Muscle layer of colon (tissue), 2 donors: ENCODE measurements around the gene MC1R.

Experiments
- H3K27ac ChIP-seq: one replicate; pipeline ENCODE4 v1.7.0; 2013; ENCODE audit warnings: low read depth, mild to moderate bottlenecking, low read length, moderate library complexity
- H3K27me3 ChIP-seq, 2 donors: one replicate each; pipeline ENCODE4 v1.7.0; 2013; ENCODE audit warnings: low read length in 2 of 2, mild to moderate bottlenecking in 2 of 2; ENCODE audit not compliant: insufficient read depth in 2 of 2, control insufficient read depth in 1 of 2
- H3K36me3 ChIP-seq: one replicate; pipeline ENCODE4 v1.7.0; 2013; ENCODE audit warnings: mild to moderate bottlenecking, low read length; ENCODE audit not compliant: insufficient read depth
- H3K4me1 ChIP-seq: one replicate; pipeline ENCODE4 v1.7.0; 2013; ENCODE audit warnings: mild to moderate bottlenecking, low read length; ENCODE audit not compliant: insufficient read depth
- H3K4me3 ChIP-seq, 2 donors: one replicate each; pipeline ENCODE4 v1.7.0; 2013; ENCODE audit warnings: low read length in 2 of 2, low read depth in 1 of 2, mild to moderate bottlenecking in 1 of 2, moderate library complexity in 1 of 2
- H3K9ac ChIP-seq: one replicate; pipeline ENCODE4 v1.7.0; 2013; ENCODE audit warnings: low read length
- H3K9me3 ChIP-seq: one replicate; pipeline ENCODE4 v1.7.0; 2013; ENCODE audit warnings: mild to moderate bottlenecking, low read length
- donor health status: abdominal sarcoma.
- donor health status: Adenocarcinoma of cecum.

The MC1R gene

DNA sequence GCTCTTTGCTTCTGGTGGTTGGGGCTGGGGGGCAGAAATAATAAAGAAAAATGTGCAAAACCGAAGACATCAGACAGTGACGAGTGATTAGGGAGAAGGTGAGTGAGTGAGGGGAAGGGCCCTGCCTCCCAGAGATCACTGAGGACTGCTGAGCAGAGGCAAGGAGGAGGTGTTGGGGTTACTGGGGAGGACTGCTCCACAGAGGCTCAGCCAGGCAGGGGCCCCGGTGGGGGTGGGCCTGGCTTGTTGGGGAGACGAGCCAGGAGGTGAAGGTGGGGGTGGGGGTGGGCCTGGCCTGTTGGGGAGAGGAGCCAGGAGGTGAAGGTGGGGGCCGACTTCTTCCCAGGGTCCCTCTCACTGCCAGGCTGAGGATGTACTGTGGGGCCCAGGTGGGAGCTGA lies 27.9 kb downstream of the MC1R start:
- Histone ChIP-seq H3K9ac (no peak overlapping the region), H3K27me3 (no peaks in the 10 kb centered on the region), H3K36me3 (no peaks in the 10 kb centered on the region), H3K9me3 (no peaks in the 10 kb centered on the region), H3K4me1 (peaks cover 5% of the 10 kb centered on the region), H3K27ac (no peak overlapping the region), H3K4me3 (no peak overlapping the region)

DNA sequence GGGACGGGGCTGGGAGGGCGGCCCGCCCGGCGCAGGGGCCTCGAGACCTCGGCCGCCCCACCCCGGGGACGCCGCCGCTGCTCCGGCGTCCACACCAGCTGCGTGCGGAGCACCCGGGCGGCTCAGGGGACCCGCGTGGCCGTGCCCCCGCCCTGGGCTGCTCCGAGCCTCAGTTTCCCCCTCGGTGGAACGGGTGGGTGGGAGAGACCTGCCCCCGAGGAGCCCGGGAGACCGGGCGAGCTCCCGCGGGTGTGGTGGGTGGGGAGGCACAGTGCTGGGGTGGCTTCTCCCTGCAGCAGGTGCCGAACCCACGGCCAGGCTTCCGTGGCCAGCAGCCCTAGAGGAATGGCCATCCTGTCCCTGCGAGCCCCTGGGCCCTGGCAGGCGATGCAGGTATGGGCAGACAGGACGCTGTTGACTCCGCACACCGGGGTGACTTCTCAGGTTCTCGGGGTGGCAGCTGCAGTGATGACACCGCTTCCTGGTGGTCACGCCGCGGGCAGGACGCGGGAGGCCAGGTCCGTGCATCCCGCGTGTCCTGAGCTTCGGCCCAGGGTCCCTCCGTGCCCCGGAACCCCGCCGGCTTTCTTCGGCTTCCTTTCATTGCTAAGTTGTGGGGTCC lies 30.6 kb downstream of the MC1R start:
- Histone ChIP-seq H3K4me3 (peak overlapping the region; percentile 45 to 53), H3K9me3 (no peaks in the 10 kb centered on the region), H3K36me3 (no peaks in the 10 kb centered on the region), H3K27ac (peak overlapping the region; percentile 14), H3K4me1 (peaks cover 5% of the 10 kb centered on the region), H3K9ac (peak overlapping the region; percentile 57), H3K27me3 (no peaks in the 10 kb centered on the region)

DNA sequence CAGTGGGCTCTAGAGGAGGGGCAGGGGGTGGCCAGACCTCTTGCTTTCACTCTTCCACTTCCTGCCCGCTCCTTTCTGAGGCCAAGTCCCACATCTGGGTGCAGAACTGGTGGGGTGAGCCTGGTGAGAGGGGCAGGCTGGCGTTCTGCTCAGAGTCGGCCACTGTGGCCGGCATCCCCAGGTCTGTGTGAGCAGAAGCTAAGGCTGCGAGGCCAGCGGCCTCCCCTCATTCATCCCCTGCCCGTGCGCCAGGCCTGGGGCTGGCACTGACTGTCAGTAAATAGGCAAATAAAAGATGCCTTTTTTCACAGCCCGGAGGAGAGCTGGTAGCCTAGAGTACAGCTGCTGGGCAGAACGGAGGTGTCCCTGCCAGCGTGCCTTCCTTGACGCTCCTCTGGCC lies 31.1 kb downstream of the MC1R start:
- H3K27ac ChIP-seq, result no peak overlapping the region

DNA sequence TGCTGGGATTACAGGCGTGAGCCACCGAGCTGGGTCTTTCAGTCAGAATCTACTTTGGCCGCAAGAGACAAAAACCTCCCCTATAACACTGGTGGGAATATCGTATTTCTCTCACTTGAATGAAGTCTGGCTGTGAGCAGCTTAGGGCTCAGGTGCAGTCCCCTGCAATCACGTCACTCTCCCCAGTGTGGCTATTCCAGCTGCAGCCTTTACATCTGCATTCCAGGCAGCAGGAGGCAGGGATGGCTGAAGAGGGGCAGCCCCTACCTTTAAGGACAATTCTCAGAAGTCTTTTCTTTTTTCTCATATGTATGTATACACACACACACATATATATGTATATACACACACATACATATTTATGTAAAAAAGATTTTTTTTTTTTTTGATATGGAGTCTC lies 32.8 kb downstream of the MC1R start:
- H3K4me3 ChIP-seq, result no peak overlapping the region
- no peaks in the 10 kb centered on the region for H3K9me3 ChIP-seq
- no peaks in the 10 kb centered on the region for H3K36me3 ChIP-seq
- H3K27me3 ChIP-seq, result no peaks in the 10 kb centered on the region
- H3K27ac ChIP-seq, result no peak overlapping the region
- no peak overlapping the region for H3K9ac ChIP-seq
- peaks cover 5% of the 10 kb centered on the region for H3K4me1 ChIP-seq

More for the DNA sequence above, 31.1 kb downstream of the MC1R start:
- Histone ChIP-seq H3K36me3 (no peaks in the 10 kb centered on the region), H3K9ac (no peak overlapping the region), H3K9me3 (no peaks in the 10 kb centered on the region), H3K27me3 (no peaks in the 10 kb centered on the region), H3K4me3 (peak overlapping the region in 1 of 2 donors; percentile 53), H3K4me1 (peaks cover 5% of the 10 kb centered on the region)

DNA sequence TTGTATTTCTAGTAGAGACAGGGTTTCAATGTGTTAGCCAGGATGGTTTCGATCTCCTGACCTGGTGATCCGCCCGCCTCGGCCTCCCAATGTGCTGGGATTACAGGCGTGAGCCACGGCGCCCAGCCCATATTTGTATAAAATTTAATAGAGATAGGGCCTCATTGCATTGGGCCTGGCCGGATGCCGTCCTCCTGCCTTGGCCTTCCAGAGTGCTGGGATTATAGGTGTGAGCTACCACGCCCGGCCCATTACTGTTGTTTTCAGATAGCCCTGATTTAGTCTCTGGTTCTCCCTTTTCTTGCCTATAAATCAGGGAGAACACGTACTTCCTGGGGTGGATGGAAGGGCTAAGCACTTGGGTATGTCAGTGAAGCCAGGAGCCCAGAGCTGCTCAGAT lies 33.4 kb downstream of the MC1R start:
- no peak overlapping the region for H3K9ac ChIP-seq
- H3K9me3 ChIP-seq, result no peaks in the 10 kb centered on the region
- H3K4me3 ChIP-seq, result no peak overlapping the region
- no peak overlapping the region for H3K27ac ChIP-seq
- H3K27me3 ChIP-seq, result no peaks in the 10 kb centered on the region
- no peaks in the 10 kb centered on the region for H3K36me3 ChIP-seq
- peaks cover 5% of the 10 kb centered on the region for H3K4me1 ChIP-seq

DNA sequence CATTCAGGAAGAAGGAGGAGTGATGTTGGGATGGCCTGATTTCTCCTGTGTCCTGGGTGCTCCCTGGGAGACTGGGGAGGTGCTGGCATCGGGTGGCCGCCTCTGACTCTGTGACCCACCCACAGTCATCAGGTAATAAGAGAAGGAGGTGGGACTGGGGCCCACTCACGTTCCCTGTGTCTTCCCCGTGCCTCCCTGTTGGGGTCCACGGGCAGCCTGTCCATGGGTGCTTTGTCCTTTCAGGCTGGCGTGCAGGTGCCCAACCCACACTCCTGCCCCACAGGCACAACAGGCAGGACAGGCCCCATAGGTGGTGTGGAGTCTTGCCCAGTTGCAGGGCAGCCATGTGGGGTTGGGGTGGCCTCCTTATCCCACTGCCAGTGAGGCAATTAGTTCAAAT lies 33.9 kb downstream of the MC1R start:
- no peak overlapping the region for H3K9ac ChIP-seq
- no peaks in the 10 kb centered on the region for H3K9me3 ChIP-seq
- no peak overlapping the region for H3K27ac ChIP-seq
- H3K36me3 ChIP-seq, result no peaks in the 10 kb centered on the region
- no peak overlapping the region for H3K4me3 ChIP-seq
- peaks cover 5% of the 10 kb centered on the region for H3K4me1 ChIP-seq
- no peaks in the 10 kb centered on the region for H3K27me3 ChIP-seq

DNA sequence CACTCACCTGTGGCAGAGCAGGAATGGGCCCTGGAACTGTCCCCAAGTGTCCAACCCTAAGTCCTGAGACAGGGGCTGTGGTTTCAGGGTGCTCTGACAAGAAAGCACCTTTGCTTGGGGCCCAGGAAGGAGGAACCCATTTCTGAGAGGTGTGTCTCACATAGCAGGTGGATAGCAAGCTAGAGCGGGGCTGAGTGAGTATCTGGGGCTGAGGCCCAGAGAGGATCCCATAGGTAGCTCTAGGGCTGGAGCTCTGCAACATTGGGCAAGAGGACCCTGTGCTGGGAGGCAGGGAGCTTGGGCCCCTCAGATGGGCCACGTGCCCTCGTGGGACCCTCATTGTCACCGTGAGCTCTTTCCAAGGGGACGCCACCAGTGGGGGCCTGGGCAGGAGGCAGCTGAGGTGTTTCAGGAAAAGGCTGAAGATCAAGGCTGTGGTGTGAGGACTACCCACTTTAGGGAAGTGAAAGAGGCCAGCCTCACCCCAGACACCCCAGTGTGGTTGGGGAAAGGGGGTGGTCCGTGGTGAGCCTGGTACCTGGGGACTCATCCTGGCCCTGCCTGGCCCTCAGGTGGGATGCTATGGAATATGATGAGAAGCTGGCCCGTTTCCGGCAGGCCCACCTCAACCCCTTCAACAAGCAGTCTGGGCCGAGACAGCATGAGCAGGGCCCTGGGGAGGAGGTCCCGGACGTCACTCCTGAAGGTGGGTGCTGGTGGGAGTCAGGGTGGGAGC lies 35.2 kb downstream of the MC1R start:
- H3K4me3 ChIP-seq, result no peak overlapping the region
- H3K9me3 ChIP-seq, result no peaks in the 10 kb centered on the region
- H3K4me1 ChIP-seq, result peaks cover 5% of the 10 kb centered on the region
- no peak overlapping the region for H3K27ac ChIP-seq
- no peaks in the 10 kb centered on the region for H3K27me3 ChIP-seq
- H3K36me3 ChIP-seq, result peaks cover 8% of the 10 kb centered on the region
- H3K9ac ChIP-seq, result no peak overlapping the region

DNA sequence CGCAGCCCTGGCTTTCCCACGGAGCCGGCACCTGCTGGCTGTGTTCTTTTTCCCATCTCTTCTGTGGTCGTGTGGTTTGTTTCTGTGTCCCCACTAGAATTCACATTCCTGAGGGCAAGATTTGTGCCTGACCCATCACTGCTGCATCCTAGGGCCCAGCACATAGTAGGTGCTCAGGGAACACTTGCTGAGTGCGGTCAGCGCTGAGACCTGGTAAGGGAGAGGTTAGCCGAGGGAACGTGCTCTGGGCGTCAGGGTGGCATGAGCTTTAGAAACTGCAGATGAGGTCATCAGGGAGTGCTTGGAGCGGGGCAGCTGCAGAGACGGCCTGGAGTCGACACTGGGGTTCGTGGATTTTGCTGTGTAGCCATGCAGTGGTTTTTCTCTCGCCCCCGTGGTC lies 35.8 kb downstream of the MC1R start:
- H3K9ac ChIP-seq, result no peak overlapping the region
- H3K9me3 ChIP-seq, result no peaks in the 10 kb centered on the region
- H3K4me1 ChIP-seq, result peaks cover 3% of the 10 kb centered on the region
- H3K27me3 ChIP-seq, result no peaks in the 10 kb centered on the region
- peaks cover 13% of the 10 kb centered on the region for H3K36me3 ChIP-seq
- H3K4me3 ChIP-seq, result no peak overlapping the region
- H3K27ac ChIP-seq, result no peak overlapping the region

DNA sequence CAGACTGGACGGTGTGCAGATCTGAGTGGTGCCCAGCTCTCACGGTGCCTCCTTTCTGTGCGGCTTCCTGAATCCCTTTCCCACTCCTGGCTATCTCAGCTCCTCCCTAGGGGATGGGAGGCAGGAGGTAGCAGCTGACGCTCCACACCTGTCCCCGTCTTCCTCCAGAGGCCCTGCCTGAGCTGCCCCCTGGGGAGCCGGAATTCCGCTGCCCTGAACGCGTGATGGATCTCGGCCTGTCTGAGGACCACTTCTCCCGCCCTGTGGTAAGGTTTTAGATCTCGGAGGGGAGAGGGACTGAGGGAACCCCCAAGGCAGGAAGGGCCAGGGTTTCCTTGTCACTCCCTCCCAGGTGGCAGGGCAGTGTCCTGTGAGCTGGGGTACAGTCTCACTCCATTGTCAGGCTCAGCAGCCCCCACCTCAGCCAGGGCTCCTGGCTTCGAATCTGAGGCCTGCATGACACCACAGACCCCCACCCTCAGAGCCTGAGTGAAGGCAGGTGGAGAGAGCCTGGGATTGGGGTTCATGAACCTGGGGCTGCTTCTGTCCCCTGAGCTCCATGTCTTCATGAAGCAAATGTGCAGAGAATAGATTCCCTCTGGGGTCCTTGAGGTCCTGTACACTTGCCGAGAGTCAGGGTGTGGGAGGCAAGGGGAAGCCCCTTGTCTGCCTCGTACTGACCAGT lies 36.5 kb downstream of the MC1R start:
- Histone ChIP-seq H3K4me1 (no peaks in the 10 kb centered on the region), H3K9ac (no peak overlapping the region), H3K27me3 (no peaks in the 10 kb centered on the region), H3K9me3 (no peaks in the 10 kb centered on the region), H3K27ac (no peak overlapping the region), H3K36me3 (peaks cover 13% of the 10 kb centered on the region), H3K4me3 (no peak overlapping the region)

DNA sequence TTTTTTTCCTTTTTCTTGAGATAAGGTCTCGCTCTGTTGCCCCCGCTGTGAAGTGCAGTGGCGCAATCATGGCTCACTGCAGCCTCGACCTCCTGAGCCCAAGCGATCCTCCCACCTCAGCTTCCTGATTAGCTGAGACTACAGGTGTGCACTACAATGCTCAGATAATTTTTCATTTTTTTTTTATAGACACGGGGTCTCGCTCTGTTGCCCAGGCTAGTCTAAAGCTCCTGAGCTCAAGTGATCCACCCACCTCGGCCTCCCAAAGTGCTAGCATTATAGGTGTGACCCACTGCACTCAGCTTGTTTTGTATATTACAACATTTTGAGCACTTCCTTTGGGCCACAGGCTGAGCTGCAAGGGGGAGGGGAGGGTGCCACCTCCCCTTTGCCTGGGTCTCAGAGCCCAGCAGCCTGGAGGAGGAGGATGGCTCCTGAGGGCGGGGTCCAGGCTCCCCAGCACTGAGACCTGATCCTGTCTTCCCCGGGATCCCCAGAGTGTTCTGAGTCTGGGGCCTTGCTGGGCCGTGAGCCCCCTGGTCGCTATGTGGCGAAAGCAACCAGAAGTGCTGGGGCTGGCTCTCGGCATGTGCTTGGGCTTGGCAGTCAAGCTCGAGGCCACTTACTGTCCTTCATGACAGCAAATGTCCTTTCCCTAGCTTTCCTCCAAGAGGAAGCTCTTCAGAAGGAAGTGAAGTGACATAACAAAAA lies 38.0 kb downstream of the MC1R start:
- H3K27me3 ChIP-seq, result no peaks in the 10 kb centered on the region
- peaks cover 23% of the 10 kb centered on the region for H3K36me3 ChIP-seq
- no peaks in the 10 kb centered on the region for H3K9me3 ChIP-seq
- H3K27ac ChIP-seq, result no peak overlapping the region
- H3K4me3 ChIP-seq, result no peak overlapping the region
- H3K9ac ChIP-seq, result no peak overlapping the region
- no peaks in the 10 kb centered on the region for H3K4me1 ChIP-seq

DNA sequence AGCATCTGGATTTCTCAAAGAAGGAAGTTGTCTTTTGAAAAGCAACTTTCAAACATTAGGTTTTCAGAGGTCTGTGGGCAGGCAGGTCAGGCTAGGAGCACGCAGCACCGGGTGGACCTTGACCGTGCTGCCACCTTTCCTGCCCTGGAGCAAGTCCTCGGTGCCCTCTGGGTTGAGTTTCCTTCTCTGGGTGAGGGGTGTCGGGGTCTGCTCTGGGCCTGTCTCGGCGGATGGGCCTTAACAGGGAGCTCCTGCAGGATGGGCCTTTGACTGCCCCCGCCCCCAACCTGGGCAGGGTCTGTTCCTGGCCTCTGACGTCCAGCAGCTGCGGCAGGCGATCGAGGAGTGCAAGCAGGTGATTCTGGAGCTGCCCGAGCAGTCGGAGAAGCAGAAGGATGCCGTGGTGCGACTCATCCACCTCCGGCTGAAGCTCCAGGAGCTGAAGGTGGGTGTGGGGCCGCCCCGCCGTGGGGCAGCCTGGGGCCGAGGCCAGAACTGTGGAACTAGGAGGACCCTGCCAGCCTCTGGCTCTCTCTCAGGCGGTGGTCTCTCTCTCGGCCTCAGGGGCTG lies 38.6 kb downstream of the MC1R start:
- Histone ChIP-seq H3K9me3 (no peaks in the 10 kb centered on the region), H3K27ac (no peak overlapping the region), H3K4me3 (no peak overlapping the region), H3K9ac (no peak overlapping the region), H3K4me1 (no peaks in the 10 kb centered on the region), H3K27me3 (no peaks in the 10 kb centered on the region), H3K36me3 (peaks cover 23% of the 10 kb centered on the region)
